Thyroid gland (tissue), 4 donors: ENCODE data around the gene NRIP2.

Source experiments
- CTCF ChIP-seq, 6 experiments: fragments of 200-600 bp in 3 of 6; fragments of 450-650 bp in 3 of 6; sonication (generic) in 3 of 6; IDR thresholded peaks; one replicate each; pipeline ENCODE4 v1.5.1; 2016 to 2019; ENCODE audit warnings: antibody characterized with exemption in 6 of 6, mild to moderate bottlenecking in 2 of 6, inconsistent platforms in 1 of 6, moderate library complexity in 1 of 6
- POLR2A ChIP-seq, 2 donors: fragments of 450-650 bp; IDR thresholded peaks; one replicate each; pipeline ENCODE4 v1.6.1; 2017; ENCODE audit warnings: antibody characterized with exemption in 2 of 2, mild to moderate bottlenecking in 2 of 2, moderate library complexity in 1 of 2

- no peak for TF ChIP-seq CTCF (IDR thresholded peaks at IDR 0.05)
- TF ChIP-seq POLR2A (IDR thresholded peaks at IDR 0.05): no peak
Measured at GRCh38 chr12:2835691-2836403, 1.0 kb upstream of the NRIP2 start.
